H1 (cell line): Measurements from ENCODE around the gene HOXB7. TPM values are rescaled to one million over a fixed set of nuclear protein-coding genes. Genes with fewer than 3 reads are reported as not detected.

Experiments used
- CTCF ChIA-PET: fragments of 300-600 bp; sonication (Branson Sonifier 250); formaldehyde crosslinking; loops from one replicate; lab custom pipeline; 2021; ENCODE audit not compliant: partially characterized antibody; lab: Charles Lee
- POLR2A ChIA-PET: fragments of 300-600 bp; sonication (Branson Sonifier 250); formaldehyde crosslinking; loops from one replicate; lab custom pipeline; 2021; ENCODE audit warnings: inconsistent platforms; ENCODE audit not compliant: partially characterized antibody; lab: Charles Lee
- DNase-seq, 2 experiments: peaks; one replicate each; pipeline versions ENCODE4 v3.0.0 to v3.0.0-alpha.2; 2010 to 2022; ENCODE audit warnings: low spot score in 2 of 2, low read depth in 1 of 2, mixed read lengths in 1 of 2
- FAIRE-seq: peaks from 2 replicates; lab custom pipeline; 2011; peaks lifted over from hg19 to GRCh38; lab: Jason Lieb, UNC
- H2AFZ ChIP-seq: 2 replicates; pipeline ENCODE4 v1.8.1; 2012; ENCODE audit warnings: low read length, inconsistent platforms
- H2AK5ac ChIP-seq: 2 replicates; pipeline ENCODE4 v1.6.1; 2013; ENCODE audit warnings: low read depth, low read length
- H2BK120ac ChIP-seq: replicated peaks from 2 replicates; pipeline ENCODE3; 2013; ENCODE audit warnings: low read depth, low read length, inconsistent platforms
- H2BK12ac ChIP-seq: 2 replicates; pipeline ENCODE4 v1.6.1; 2013; ENCODE audit warnings: low read depth, low read length
- H2BK15ac ChIP-seq: 2 replicates; pipeline ENCODE4 v1.6.1; 2013; ENCODE audit warnings: low read length
- H2BK20ac ChIP-seq: 2 replicates; pipeline ENCODE4 v1.6.1; 2013; ENCODE audit warnings: low read length
- H2BK5ac ChIP-seq: 2 replicates; pipeline ENCODE4 v1.6.1; 2013; ENCODE audit warnings: low read depth, low read length
- H3K14ac ChIP-seq: 2 replicates; pipeline ENCODE4 v1.6.1; 2013; ENCODE audit warnings: inconsistent platforms; ENCODE audit not compliant: insufficient read length
- H3K18ac ChIP-seq: 2 replicates; pipeline ENCODE4 v1.6.1; 2013; ENCODE audit warnings: low read length; ENCODE audit errors: extremely low read depth
- H3K23ac ChIP-seq: 2 replicates; pipeline ENCODE4 v1.6.1; 2013; ENCODE audit warnings: inconsistent platforms; ENCODE audit not compliant: insufficient read length
- H3K23me2 ChIP-seq: 2 replicates; pipeline ENCODE4 v1.6.1; 2013; ENCODE audit warnings: low read depth, low read length
- H3K27ac ChIP-seq: 2 replicates; pipeline ENCODE4 v1.6.1; 2011; ENCODE audit warnings: low read depth, low read length, inconsistent platforms
- H3K27me3 ChIP-seq, 4 experiments: replicated peaks in 1 of 4; 1 replicate in 1 of 4; 2 replicates in 3 of 4; pipeline versions ENCODE4 v1.6.1 to v1.8.1; 2011 to 2013; ENCODE audit warnings: low read length in 3 of 4, mild to moderate bottlenecking in 3 of 4, inconsistent platforms in 2 of 4, mixed read lengths in 2 of 4, moderate library complexity in 1 of 4; ENCODE audit not compliant: control insufficient read depth in 3 of 4, insufficient read depth in 3 of 4; ENCODE audit errors: extremely low read depth in 1 of 4
- H3K36me3 ChIP-seq, 4 experiments: 2 replicates each; pipeline versions ENCODE4 v1.6.1 to v1.8.1; 2011 to 2013; ENCODE audit warnings: mild to moderate bottlenecking in 4 of 4, low read length in 3 of 4, moderate library complexity in 2 of 4, control low read depth in 1 of 4, inconsistent platforms in 1 of 4; ENCODE audit not compliant: insufficient read depth in 4 of 4, control insufficient read depth in 2 of 4
- H3K4ac ChIP-seq: replicated peaks from 2 replicates; pipeline ENCODE3; 2013; ENCODE audit warnings: low read length, low read depth, mixed read lengths, inconsistent platforms; ENCODE audit not compliant: insufficient read length
- H3K4me1 ChIP-seq, 4 experiments: replicated peaks in 1 of 4; 1 replicate in 1 of 4; 2 replicates in 3 of 4; pipeline versions ENCODE4 v1.6.1 to v1.8.1; 2011 to 2013; ENCODE audit warnings: low read length in 3 of 4, inconsistent platforms in 2 of 4, mixed read lengths in 1 of 4; ENCODE audit not compliant: insufficient read depth in 4 of 4, control insufficient read depth in 3 of 4
- H3K4me2 ChIP-seq, 2 experiments: 2 replicates each; pipeline versions ENCODE4 v1.6.1 to v1.8.1; 2011 to 2013; ENCODE audit warnings: low read depth in 2 of 2, low read length in 2 of 2, control low read depth in 1 of 2, inconsistent platforms in 1 of 2, mild to moderate bottlenecking in 1 of 2; ENCODE audit not compliant: insufficient read depth in 1 of 2
- H3K4me3 ChIP-seq, 4 experiments: fragments of 200-600, 300-600 bp in 1 of 4; sonication (generic), shearing (Covaris generic), sonication (Bioruptor Twin) in 1 of 4; 2 replicates each; pipeline versions ENCODE4 v1.5.1 to v1.8.1; 2011 to 2016; ENCODE audit warnings: low read length in 4 of 4, low read depth in 3 of 4, control low read depth in 2 of 4, inconsistent platforms in 2 of 4, mild to moderate bottlenecking in 2 of 4, mixed read lengths in 1 of 4, moderate library complexity in 1 of 4; ENCODE audit not compliant: insufficient read depth in 2 of 4; ENCODE audit errors: extremely low read depth in 1 of 4
- H3K56ac ChIP-seq: replicated peaks from 2 replicates; pipeline ENCODE3; 2013; ENCODE audit warnings: low read depth, mild to moderate bottlenecking, mixed read lengths, low read length, inconsistent platforms; ENCODE audit not compliant: insufficient read length
- H3K79me1 ChIP-seq: 2 replicates; pipeline ENCODE4 v1.6.1; 2013; ENCODE audit warnings: low read depth, low read length, control low read depth
- H3K79me2 ChIP-seq, 2 experiments: 2 replicates each; pipeline versions ENCODE4 v1.6.1 to v1.8.1; 2012 to 2013; ENCODE audit warnings: low read length in 2 of 2, mild to moderate bottlenecking in 2 of 2, inconsistent platforms in 1 of 2; ENCODE audit not compliant: insufficient read depth in 2 of 2, control insufficient read depth in 1 of 2
- H3K9ac ChIP-seq, 4 experiments: replicated peaks in 1 of 4; 1 replicate in 1 of 4; 2 replicates in 3 of 4; pipeline versions ENCODE4 v1.6.1 to v1.8.1; 2011 to 2013; ENCODE audit warnings: low read depth in 3 of 4, low read length in 3 of 4, control low read depth in 2 of 4, mild to moderate bottlenecking in 2 of 4, moderate library complexity in 2 of 4, inconsistent platforms in 1 of 4; ENCODE audit errors: extremely low read depth in 1 of 4
- H3K9me3 ChIP-seq, 2 experiments: 2 replicates each; pipeline versions ENCODE4 v1.6.1 to v1.8.1; 2012 to 2013; ENCODE audit warnings: mild to moderate bottlenecking in 2 of 2, moderate library complexity in 2 of 2, control low read depth in 1 of 2, inconsistent platforms in 1 of 2, low read depth in 1 of 2, low read length in 1 of 2, mixed read lengths in 1 of 2; ENCODE audit not compliant: insufficient read depth in 2 of 2
- H4K20me1 ChIP-seq, 2 experiments: replicated peaks in 1 of 2; 2 replicates each; pipeline versions ENCODE3 to v1.8.1; 2011 to 2013; ENCODE audit warnings: inconsistent platforms in 2 of 2, low read length in 2 of 2, mild to moderate bottlenecking in 1 of 2; ENCODE audit not compliant: insufficient read depth in 2 of 2, control insufficient read depth in 1 of 2
- H4K5ac ChIP-seq: 2 replicates; pipeline ENCODE4 v1.6.1; 2013; ENCODE audit warnings: low read length, low read depth, mixed read lengths, inconsistent platforms; ENCODE audit not compliant: insufficient read length
- H4K8ac ChIP-seq: 2 replicates; pipeline ENCODE4 v1.8.0; 2013; ENCODE audit warnings: mild to moderate bottlenecking, moderate library complexity, low read length, inconsistent platforms; ENCODE audit not compliant: insufficient read depth; ENCODE audit errors: extremely low read depth
- H4K91ac ChIP-seq: replicated peaks from 2 replicates; pipeline ENCODE3; 2013; ENCODE audit warnings: low read length, mixed read lengths, inconsistent platforms; ENCODE audit not compliant: insufficient read length
- EZH2 ChIP-seq: fragments of 200-600 bp; sonication (generic); IDR thresholded peaks from 2 replicates; pipeline ENCODE4 v1.7.1; 2012; ENCODE audit warnings: low read depth, mild to moderate bottlenecking, moderate library complexity, low read length, inconsistent platforms; ENCODE audit not compliant: severe bottlenecking
- HDAC6 ChIP-seq: IDR thresholded peaks from one replicate; pipeline ENCODE4 v1.7.1; 2012; ENCODE audit warnings: low read depth, mild to moderate bottlenecking, inconsistent platforms, low read length, moderate library complexity
- KDM4A ChIP-seq: IDR thresholded peaks from one replicate; pipeline ENCODE4 v1.7.1; 2012; ENCODE audit warnings: low read depth, mild to moderate bottlenecking, moderate library complexity, low read length, inconsistent platforms; ENCODE audit not compliant: severe bottlenecking
- RAD21 ChIP-seq, 2 experiments: IDR thresholded peaks in 1 of 2; conservative IDR thresholded peaks in 1 of 2; 2 replicates each; pipeline ENCODE4 v1.6.1; 2011; ENCODE audit warnings: low read depth in 2 of 2, low read length in 2 of 2, improper control_type of control experiment in 1 of 2, inconsistent platforms in 1 of 2, mild to moderate bottlenecking in 1 of 2, moderate library complexity in 1 of 2
- RNF2 ChIP-seq: fragments of 200-900, 300-1000 bp; sonication (generic); IDR thresholded peaks from 2 replicates; pipeline ENCODE4 v1.7.1; 2016; ENCODE audit warnings: borderline replicate concordance, low read depth, mild to moderate bottlenecking, antibody characterized with exemption, low read length; ENCODE audit not compliant: poor library complexity, severe bottlenecking; ENCODE audit errors: missing control alignments
- SP2 ChIP-seq: IDR thresholded peaks from 2 replicates; pipeline ENCODE4 v1.6.1; 2012; ENCODE audit warnings: mild to moderate bottlenecking, low read length, inconsistent platforms
- SUZ12 ChIP-seq: fragments of 200-600 bp; sonication (generic); IDR thresholded peaks from 2 replicates; pipeline ENCODE4 v1.6.1; 2012; ENCODE audit warnings: mild to moderate bottlenecking, inconsistent platforms, low read length, moderate library complexity, mixed read lengths
- TEAD4 ChIP-seq: IDR thresholded peaks from 2 replicates; pipeline ENCODE4 v1.6.1; 2012; ENCODE audit warnings: low read depth, low read length, inconsistent platforms, mixed read lengths
- WGBS, 2 experiments: shearing (Covaris generic) in 1 of 2; methylation state at CpG; one replicate each; pipeline versions ENCODE4 v1.1.6 to v1.1.7; 2013 to 2015; ENCODE audit warnings: low lambda C conversion rate in 2 of 2, mixed read lengths in 2 of 2, inconsistent platforms in 1 of 2, low coverage in 1 of 2, missing lambda C conversion rate in 1 of 2; ENCODE audit not compliant: insufficient replicate concordance in 2 of 2, insufficient coverage in 1 of 2, insufficient read length in 1 of 2; ENCODE audit errors: extremely low coverage in 1 of 2, missing lambda C conversion rate in 1 of 2; 5-methylcytosine and 5-hydroxymethylcytosine counted together
- polyA plus RNA-seq, 7 experiments: library from polyadenylated mRNA; depleted of rRNA in 3 of 7; stranded (reverse) in 5 of 7; unstranded in 2 of 7; fragments of >200 nt in 5 of 7; fragments of 200-250 nt in 2 of 7; gene quantifications; 1 replicate in 5 of 7; 2 replicates in 1 of 7; 4 replicates in 1 of 7; pipeline versions ENCODE4 v1.2.1 to v1.2.3, GENCODE V29; 2011 to 2013; ENCODE audit warnings: missing spikeins in 2 of 7, mixed read lengths in 2 of 7
- total RNA-seq: library from RNA; stranded (reverse); fragmentation: NEBNext Ultra II Directional; extraction: Animal tissue kit (Norgen Biotek cat#: 25700); gene quantifications from 2 replicates; pipeline ENCODE4 v1.2.1, GENCODE V29; 2021
- TF ChIP-seq, protein P1 (sequence below): IDR thresholded peaks from 2 replicates; pipeline ENCODE4 v1.6.1; 2012; ENCODE audit warnings: inconsistent platforms

Gene HOXB7
- total and polyA plus RNA-seq, 2 of the 8 experiments (the other 6 are each of a cell fraction or from before 2014, with no cell fraction given), result not detected

GRCh38 chr17:48625495-48626244, 14.9 kb upstream of the HOXB7 start:
- Histone ChIP-seq H3K9ac (no peak overlapping the region), H4K20me1 (peaks cover 37 to 52% of the 10 kb centered on the region in 2 experiments), H3K56ac (no peak overlapping the region), H3K27ac (no peak overlapping the region), H4K91ac (no peak overlapping the region), H3K9me3 (no peaks in the 10 kb centered on the region), H2AFZ (no peak overlapping the region), H2AK5ac (no peak overlapping the region), H3K4me1 (peaks cover 0 to 11% (median 5%) of the 10 kb centered on the region in 4 experiments; a peak in 5 of 7 replicates), H3K4ac (no peak overlapping the region), H3K4me2 (peak overlapping the region; percentile 55 to 61), H3K23me2 (no peaks in the 10 kb centered on the region; the same call in 1 of the 2 replicates), H2BK12ac (0 out of 2 replicates have a peak overlapping the region, but pooled peaks have one; percentile 60), H3K79me1 (no peaks in the 10 kb centered on the region), H2BK15ac (0 out of 2 replicates have a peak overlapping the region, but pooled peaks have one; percentile 61), H4K5ac (no peak overlapping the region), H2BK120ac (no peak overlapping the region), H3K18ac (peak overlapping the region; percentile 32; the same call in 1 of the 2 replicates), H2BK20ac (no peak overlapping the region), H3K27me3 (peaks cover 98 to 100% (median 100%) of the 10 kb centered on the region in 4 experiments), H3K79me2 (no peaks in the 10 kb centered on the region), H3K14ac (no peak overlapping the region), H3K23ac (no peak overlapping the region), H4K8ac (peak overlapping the region; percentile 41; the same call in 1 of the 2 replicates), H3K4me3 (peak overlapping the region in 2 of 4 experiments; percentile 19 to 52; a peak in 5 of 8 replicates), H3K36me3 (peaks cover 0 to 13% (median 0%) of the 10 kb centered on the region in 4 experiments; a peak in 1 of 8 replicates), H2BK5ac (no peak overlapping the region)
- ChIA-PET POLR2A (interaction anchor here (1.1 to 1.6 kb wide), 3 partner anchors 9 to 19 kb away, joined by 3 to 4 read pairs (median 3); no protein-coding TSS in a partner anchor), CTCF (interaction anchor here (0.7 to 4.6 kb wide), 15 partner anchors 9 to 1332 kb away, joined by 3 to 30 read pairs (median 3); partner anchors contain the start of genes HOXB5 and HOXB8)
- no peak for FAIRE-seq
- peak in 1 of 2 experiments; percentile 77 for DNase-seq
- 5% methylated on average over 53 of the region's 69 CpGs; no CpG with 5 or more reads in 1 of the 2 experiments for WGBS, 2 experiments
- TF ChIP-seq HDAC6 (no peak), RAD21 (IDR thresholded peaks at IDR 0.05 in 1 of 2, conservative IDR thresholded peaks at IDR 0.05 in 1 of 2; ENCODE audit: low read depth in 2 of 2, low read length in 2 of 2) (no peak), RNF2 (peak; percentile 91), SUZ12 (peak; percentile 72), TEAD4 (no peak), SP2 (no peak), EZH2 (peak; percentile 69), KDM4A (peak; percentile 7)
- TF ChIP-seq, protein P1, sequence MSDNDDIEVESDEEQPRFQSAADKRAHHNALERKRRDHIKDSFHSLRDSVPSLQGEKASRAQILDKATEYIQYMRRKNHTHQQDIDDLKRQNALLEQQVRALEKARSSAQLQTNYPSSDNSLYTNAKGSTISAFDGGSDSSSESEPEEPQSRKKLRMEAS, result 0 out of 2 replicates have a peak, but pooled peaks have one; percentile 13
